GM13977 (cell line): ENCODE results near the gene GTF3C1.

Source experiments
- DNase-seq: peaks from one replicate; pipeline ENCODE4 v3.0.0; 2012; ENCODE audit warnings: low spot score
- CTCF ChIP-seq: IDR thresholded peaks from 2 replicates; pipeline ENCODE4 v1.5.1; 2012; ENCODE audit warnings: mild to moderate bottlenecking, control low read depth; ENCODE audit not compliant: insufficient read depth; ENCODE audit errors: extremely low read depth, missing control alignments
- in situ Hi-C: fragments of 300-500 bp; cut with MboI; formaldehyde crosslinking; loops from one replicate; pipeline ENCODE4 v1.12.0; 2022; ENCODE audit warnings: low sequenced_read_pairs, low pct_unique_long_range_greater_than_20kb, mixed read lengths, inconsistent platforms; ENCODE audit not compliant: unreplicated experiment

The GTF3C1 gene

GRCh38 chr16:27503662-27504061 is 46.1 kb downstream of the GTF3C1 start:
- no peak for DNase-seq
- TF ChIP-seq CTCF, result no peak
- in situ Hi-C loops, result no loop called here

DNA sequence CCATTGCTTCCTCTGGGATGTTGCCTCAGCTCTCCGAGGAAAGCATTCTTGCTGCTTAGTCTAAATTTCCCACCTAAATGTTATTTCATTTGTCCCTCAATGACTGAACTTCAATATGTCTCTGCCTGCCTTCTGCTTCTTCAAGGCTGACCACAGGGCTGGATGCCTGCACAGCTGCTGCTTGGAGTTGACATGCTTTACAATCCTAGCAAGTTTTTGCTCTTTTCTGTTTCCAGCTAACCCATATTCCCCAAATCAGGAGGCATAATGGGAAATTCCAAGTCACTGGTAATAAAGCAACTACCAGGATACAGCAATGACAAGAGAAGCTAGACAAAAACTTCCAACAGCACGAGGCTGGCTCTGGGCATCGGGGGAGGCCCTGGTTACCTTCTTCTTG is 48.9 kb downstream of the GTF3C1 start:
- in situ Hi-C loops, result no loop called here
- no peak for DNase-seq
- TF ChIP-seq CTCF, result no peak

GRCh38 chr16:27499659-27500055 is 50.1 kb downstream of the GTF3C1 start:
- no peak for DNase-seq
- in situ Hi-C loops, result no loop called here

DNA sequence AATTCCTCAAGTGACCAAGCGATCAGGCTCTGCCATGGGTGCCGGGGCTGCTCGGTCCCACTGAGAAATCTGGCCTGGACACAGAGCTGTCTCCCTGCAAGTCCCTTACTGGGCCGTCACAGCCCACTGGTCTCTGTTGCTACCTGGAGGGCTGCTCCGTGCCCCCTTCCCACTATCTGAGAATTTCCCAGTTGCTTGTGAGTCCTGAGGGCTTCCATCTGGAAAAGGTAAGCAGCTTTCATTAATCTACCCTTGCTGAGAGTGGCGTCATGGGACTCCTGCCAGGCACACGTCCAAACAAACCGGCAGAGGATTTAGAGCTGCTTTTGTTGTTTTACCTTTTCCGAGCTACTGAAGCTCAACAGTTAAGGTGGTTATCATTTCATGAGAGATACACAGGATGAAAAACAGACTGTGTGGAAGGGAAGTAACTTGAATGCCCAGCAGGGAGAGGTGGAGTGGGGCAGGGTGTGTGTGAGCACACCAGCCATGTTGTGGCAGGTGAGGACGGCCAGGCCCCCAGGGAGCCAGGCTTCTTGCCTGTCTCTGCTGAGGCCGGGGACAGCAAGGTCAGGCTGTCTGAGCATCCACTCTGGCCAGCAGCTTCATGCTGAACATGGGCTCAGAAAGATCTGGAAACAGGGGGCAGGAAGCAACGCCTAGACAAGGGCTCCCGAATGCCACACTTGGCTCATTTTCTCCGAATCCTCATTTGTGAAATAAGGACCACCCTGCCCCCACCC is 50.6 kb downstream of the GTF3C1 start:
- in situ Hi-C loops, result no loop called here
- no peak for TF ChIP-seq CTCF

More at GRCh38 chr16:27499659-27500055, 50.1 kb downstream of the GTF3C1 start:
- TF ChIP-seq CTCF, result no peak

DNA sequence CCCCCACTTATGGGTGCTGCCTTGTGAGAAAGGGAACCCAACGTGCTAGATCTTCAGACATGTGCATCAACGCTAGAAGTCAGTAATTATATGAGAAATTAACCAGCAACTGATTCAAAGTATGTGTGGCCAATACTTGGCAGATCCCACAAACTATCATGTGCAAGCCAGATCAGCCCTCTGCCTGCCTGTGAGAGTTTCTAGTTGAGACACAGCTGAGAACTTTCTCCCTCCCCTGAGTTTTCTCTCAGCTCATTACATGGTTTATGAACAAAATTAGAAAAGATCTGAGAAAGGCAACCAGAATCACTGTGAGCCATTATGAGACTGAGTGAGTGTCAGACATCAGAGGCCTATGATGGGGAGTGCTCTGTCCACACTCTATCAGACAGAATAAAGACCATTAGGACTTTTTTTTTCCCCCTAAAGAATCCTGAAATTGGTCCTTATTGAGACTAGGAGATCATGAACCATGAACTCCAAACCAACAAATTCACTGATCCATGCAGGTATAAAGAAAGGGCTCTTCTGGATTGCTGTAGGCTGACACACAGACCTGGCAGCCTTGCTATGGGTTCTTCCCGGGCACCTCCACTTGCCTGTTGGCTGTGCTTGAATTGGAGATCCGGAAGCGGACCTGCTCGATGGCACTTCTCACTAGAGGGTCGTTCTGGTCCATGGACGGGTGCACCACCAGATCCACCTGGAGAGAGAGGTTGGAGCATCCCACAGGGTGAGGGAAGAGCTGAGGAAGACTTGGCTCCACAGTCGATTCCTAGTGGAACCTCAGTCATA is 51.5 kb downstream of the GTF3C1 start:
- DNase-seq, result no peak
- no peak for TF ChIP-seq CTCF
- in situ Hi-C loops, result no loop called here

More for the DNA sequence above, 50.6 kb downstream of the GTF3C1 start:
- no peak for DNase-seq

DNA sequence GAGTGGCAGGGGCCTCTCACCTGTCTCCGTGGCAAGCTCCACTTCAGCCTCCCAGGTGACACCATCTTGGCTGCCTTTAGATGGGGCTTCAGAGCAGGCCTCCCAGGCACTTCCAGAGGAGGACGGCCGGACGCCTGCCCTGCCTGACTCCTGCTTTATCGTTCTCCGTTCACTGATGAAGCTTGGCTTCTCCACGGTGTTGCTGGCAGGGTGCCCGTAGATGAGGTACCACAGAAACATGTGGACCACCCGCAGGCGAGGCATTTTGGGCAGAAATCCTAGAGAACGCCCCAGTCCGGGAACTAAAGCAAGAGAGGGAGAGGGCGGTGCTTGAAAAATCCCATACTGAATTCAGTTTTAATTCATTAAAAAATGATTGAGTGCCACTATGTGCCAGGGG is 54.5 kb downstream of the GTF3C1 start:
- TF ChIP-seq CTCF, result no peak
- in situ Hi-C loops, result no loop called here
- DNase-seq, result no peak
